SK-N-SH treated with all-trans-retinoic acid at 6 μM for 48 hours (cell line): ENCODE measurements around the gene TLL1.

Source experiments
- ATAC-seq: fragments of 200-7000 bp; cut with Tn5 transposase; 3 replicates; pipeline ENCODE4 v1.9.1; 2020; ENCODE audit warnings: mild to moderate bottlenecking, moderate library complexity
- ARNTL ChIP-seq: fragments of 450-650 bp; formaldehyde crosslinking; IDR thresholded peaks from 2 replicates; pipeline ENCODE4 v1.5.0; 2020; ENCODE audit warnings: low read depth, mild to moderate bottlenecking, moderate library complexity, borderline replicate concordance
- BACH2 ChIP-seq: fragments of 250-450 bp; sonication (Bioruptor Pico); IDR thresholded peaks from 2 replicates; pipeline ENCODE4 v1.9.0; 2021; ENCODE audit warnings: mild to moderate bottlenecking, borderline replicate concordance
- CSDC2 ChIP-seq: fragments of 250-450 bp; sonication (Bioruptor Pico); IDR thresholded peaks from 2 replicates; pipeline ENCODE4 v1.5.0; 2020; ENCODE audit warnings: mild to moderate bottlenecking, moderate library complexity
- ESRRG ChIP-seq: fragments of 250-450 bp; sonication (Bioruptor Pico); IDR thresholded peaks from 2 replicates; pipeline ENCODE4 v1.6.1; 2021; ENCODE audit warnings: mild to moderate bottlenecking
- GLIS3 ChIP-seq: fragments of 250-450 bp; sonication (Bioruptor Pico); IDR thresholded peaks from 2 replicates; pipeline ENCODE4 v1.5.0; 2020; ENCODE audit warnings: mild to moderate bottlenecking, moderate library complexity
- OSR1 ChIP-seq: fragments of 250-450 bp; sonication (Bioruptor Pico); IDR thresholded peaks from 2 replicates; pipeline ENCODE4 v1.8.0; 2022; ENCODE audit warnings: moderate library complexity, mild to moderate bottlenecking, inconsistent platforms
- RARB ChIP-seq: fragments of 250-450 bp; sonication (Bioruptor Pico); IDR thresholded peaks from 2 replicates; pipeline ENCODE4 v1.8.0; 2021; ENCODE audit warnings: mild to moderate bottlenecking, moderate library complexity
- SNAI2 ChIP-seq: fragments of 250-450 bp; sonication (Bioruptor Pico); IDR thresholded peaks from 2 replicates; pipeline ENCODE4 v1.5.0; 2020; ENCODE audit warnings: mild to moderate bottlenecking, moderate library complexity
- TCF4 ChIP-seq: fragments of 250-450 bp; sonication (Bioruptor Pico); IDR thresholded peaks from 2 replicates; pipeline ENCODE4 v1.8.0; 2021; ENCODE audit warnings: mild to moderate bottlenecking, moderate library complexity, borderline replicate concordance
- TOX ChIP-seq: fragments of 250-450 bp; sonication (Bioruptor Pico); IDR thresholded peaks from 2 replicates; pipeline ENCODE4 v1.8.0; 2021; ENCODE audit warnings: mild to moderate bottlenecking, moderate library complexity, borderline replicate concordance
- ZC3H10 ChIP-seq: fragments of 250-450 bp; sonication (Bioruptor Pico); IDR thresholded peaks from 2 replicates; pipeline ENCODE4 v1.5.1; 2021; ENCODE audit warnings: mild to moderate bottlenecking, moderate library complexity
- ZFP3 ChIP-seq: fragments of 250-450 bp; sonication (Bioruptor Pico); IDR thresholded peaks from 2 replicates; pipeline ENCODE4 v1.5.0; 2020; ENCODE audit warnings: mild to moderate bottlenecking, moderate library complexity
- ZFP30 ChIP-seq: fragments of 450-650 bp; formaldehyde crosslinking; IDR thresholded peaks from 2 replicates; pipeline ENCODE4 v1.5.0; 2022; ENCODE audit warnings: mild to moderate bottlenecking, moderate library complexity
- ZNF565 ChIP-seq: fragments of 450-650 bp; formaldehyde crosslinking; conservative IDR thresholded peaks from 2 replicates; pipeline ENCODE4 v1.5.0; 2020; ENCODE audit warnings: low read depth, mild to moderate bottlenecking, moderate library complexity
- ZNF70 ChIP-seq: fragments of 450-650 bp; formaldehyde crosslinking; IDR thresholded peaks from 2 replicates; pipeline ENCODE4 v1.5.0; 2020; ENCODE audit warnings: mild to moderate bottlenecking, moderate library complexity
- TF ChIP-seq, protein P1 (sequence below): fragments of 250-450 bp; sonication (Bioruptor Pico); IDR thresholded peaks from 2 replicates; pipeline ENCODE4 v1.8.0; 2021; ENCODE audit warnings: low read depth, mild to moderate bottlenecking, moderate library complexity, borderline replicate concordance
- TF ChIP-seq, protein P2 (sequence below): fragments of 250-450 bp; sonication (Bioruptor Pico); IDR thresholded peaks from 2 replicates; pipeline ENCODE4 v1.5.1; 2020; ENCODE audit warnings: low read depth, mild to moderate bottlenecking, moderate library complexity
- TF ChIP-seq, protein P3 (sequence below): fragments of 250-450 bp; sonication (Bioruptor Pico); IDR thresholded peaks from 2 replicates; pipeline ENCODE4 v1.5.0; 2020; ENCODE audit warnings: mild to moderate bottlenecking, moderate library complexity
- TF ChIP-seq, protein P4 (sequence below): fragments of 250-450 bp; sonication (Bioruptor Pico); IDR thresholded peaks from 2 replicates; pipeline ENCODE4 v1.5.1; 2021; ENCODE audit warnings: mild to moderate bottlenecking, moderate library complexity
- TF ChIP-seq, protein P5 (sequence below): fragments of 250-450 bp; sonication (Bioruptor Pico); IDR thresholded peaks from 2 replicates; pipeline ENCODE4 v1.8.0; 2020; ENCODE audit warnings: mild to moderate bottlenecking, moderate library complexity, borderline replicate concordance

TLL1 gene

DNA sequence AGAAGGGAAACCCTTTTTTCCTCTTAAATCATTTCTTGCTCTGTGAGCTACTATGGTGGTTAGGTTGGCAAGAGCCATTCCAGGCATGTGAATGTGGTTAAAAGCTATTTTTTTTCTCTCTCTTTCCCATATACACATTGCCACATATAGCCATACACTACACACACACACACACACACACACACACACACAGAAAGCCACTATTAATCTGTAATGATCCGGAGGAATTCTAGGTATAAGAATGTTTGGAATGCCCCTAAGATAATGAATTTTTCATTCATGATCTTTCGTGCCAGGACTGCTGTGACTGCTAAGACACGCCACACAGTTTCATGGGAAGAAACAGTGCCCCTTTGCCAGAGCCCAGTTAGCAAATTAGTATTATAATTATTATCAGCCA is 21.8 kb upstream of the TLL1 start:
- peak; percentile 40 for ATAC-seq
- TF ChIP-seq ZNF70 (CRISPR knock-in tag) (no peak), GLIS3 (CRISPR knock-in tag) (no peak), SNAI2 (CRISPR knock-in tag) (no peak), TOX (CRISPR knock-in tag) (no peak), ZC3H10 (no peak), OSR1 (no peak), ZNF565 (CRISPR knock-in tag) (no peak), RARB (CRISPR knock-in tag) (no peak), ESRRG (CRISPR knock-in tag) (no peak), BACH2 (CRISPR knock-in tag) (no peak), CSDC2 (CRISPR knock-in tag) (no peak), TCF4 (no peak), ZFP3 (no peak), ZFP30 (CRISPR knock-in tag) (no peak)
- TF ChIP-seq, protein P1, sequence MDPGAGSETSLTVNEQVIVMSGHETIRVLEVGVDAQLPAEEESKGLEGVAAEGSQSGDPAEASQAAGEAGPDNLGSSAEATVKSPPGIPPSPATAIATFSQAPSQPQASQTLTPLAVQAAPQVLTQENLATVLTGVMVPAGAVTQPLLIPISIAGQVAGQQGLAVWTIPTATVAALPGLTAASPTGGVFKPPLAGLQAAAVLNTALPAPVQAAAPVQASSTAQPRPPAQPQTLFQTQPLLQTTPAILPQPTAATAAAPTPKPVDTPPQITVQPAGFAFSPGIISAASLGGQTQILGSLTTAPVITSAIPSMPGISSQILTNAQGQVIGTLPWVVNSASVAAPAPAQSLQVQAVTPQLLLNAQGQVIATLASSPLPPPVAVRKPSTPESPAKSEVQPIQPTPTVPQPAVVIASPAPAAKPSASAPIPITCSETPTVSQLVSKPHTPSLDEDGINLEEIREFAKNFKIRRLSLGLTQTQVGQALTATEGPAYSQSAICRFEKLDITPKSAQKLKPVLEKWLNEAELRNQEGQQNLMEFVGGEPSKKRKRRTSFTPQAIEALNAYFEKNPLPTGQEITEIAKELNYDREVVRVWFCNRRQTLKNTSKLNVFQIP (CRISPR knock-in tag): no peak
- TF ChIP-seq, protein P2, sequence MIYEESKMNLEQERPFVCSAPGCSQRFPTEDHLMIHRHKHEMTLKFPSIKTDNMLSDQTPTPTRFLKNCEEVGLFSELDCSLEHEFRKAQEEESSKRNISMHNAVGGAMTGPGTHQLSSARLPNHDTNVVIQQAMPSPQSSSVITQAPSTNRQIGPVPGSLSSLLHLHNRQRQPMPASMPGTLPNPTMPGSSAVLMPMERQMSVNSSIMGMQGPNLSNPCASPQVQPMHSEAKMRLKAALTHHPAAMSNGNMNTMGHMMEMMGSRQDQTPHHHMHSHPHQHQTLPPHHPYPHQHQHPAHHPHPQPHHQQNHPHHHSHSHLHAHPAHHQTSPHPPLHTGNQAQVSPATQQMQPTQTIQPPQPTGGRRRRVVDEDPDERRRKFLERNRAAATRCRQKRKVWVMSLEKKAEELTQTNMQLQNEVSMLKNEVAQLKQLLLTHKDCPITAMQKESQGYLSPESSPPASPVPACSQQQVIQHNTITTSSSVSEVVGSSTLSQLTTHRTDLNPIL: no peak
- TF ChIP-seq, protein P3, sequence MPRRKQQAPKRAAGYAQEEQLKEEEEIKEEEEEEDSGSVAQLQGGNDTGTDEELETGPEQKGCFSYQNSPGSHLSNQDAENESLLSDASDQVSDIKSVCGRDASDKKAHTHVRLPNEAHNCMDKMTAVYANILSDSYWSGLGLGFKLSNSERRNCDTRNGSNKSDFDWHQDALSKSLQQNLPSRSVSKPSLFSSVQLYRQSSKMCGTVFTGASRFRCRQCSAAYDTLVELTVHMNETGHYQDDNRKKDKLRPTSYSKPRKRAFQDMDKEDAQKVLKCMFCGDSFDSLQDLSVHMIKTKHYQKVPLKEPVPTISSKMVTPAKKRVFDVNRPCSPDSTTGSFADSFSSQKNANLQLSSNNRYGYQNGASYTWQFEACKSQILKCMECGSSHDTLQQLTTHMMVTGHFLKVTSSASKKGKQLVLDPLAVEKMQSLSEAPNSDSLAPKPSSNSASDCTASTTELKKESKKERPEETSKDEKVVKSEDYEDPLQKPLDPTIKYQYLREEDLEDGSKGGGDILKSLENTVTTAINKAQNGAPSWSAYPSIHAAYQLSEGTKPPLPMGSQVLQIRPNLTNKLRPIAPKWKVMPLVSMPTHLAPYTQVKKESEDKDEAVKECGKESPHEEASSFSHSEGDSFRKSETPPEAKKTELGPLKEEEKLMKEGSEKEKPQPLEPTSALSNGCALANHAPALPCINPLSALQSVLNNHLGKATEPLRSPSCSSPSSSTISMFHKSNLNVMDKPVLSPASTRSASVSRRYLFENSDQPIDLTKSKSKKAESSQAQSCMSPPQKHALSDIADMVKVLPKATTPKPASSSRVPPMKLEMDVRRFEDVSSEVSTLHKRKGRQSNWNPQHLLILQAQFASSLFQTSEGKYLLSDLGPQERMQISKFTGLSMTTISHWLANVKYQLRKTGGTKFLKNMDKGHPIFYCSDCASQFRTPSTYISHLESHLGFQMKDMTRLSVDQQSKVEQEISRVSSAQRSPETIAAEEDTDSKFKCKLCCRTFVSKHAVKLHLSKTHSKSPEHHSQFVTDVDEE: no peak
- TF ChIP-seq, protein P4, sequence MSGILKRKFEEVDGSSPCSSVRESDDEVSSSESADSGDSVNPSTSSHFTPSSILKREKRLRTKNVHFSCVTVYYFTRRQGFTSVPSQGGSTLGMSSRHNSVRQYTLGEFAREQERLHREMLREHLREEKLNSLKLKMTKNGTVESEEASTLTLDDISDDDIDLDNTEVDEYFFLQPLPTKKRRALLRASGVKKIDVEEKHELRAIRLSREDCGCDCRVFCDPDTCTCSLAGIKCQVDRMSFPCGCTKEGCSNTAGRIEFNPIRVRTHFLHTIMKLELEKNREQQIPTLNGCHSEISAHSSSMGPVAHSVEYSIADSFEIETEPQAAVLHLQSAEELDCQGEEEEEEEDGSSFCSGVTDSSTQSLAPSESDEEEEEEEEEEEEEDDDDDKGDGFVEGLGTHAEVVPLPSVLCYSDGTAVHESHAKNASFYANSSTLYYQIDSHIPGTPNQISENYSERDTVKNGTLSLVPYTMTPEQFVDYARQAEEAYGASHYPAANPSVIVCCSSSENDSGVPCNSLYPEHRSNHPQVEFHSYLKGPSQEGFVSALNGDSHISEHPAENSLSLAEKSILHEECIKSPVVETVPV (CRISPR knock-in tag): no peak
- TF ChIP-seq, protein P5, sequence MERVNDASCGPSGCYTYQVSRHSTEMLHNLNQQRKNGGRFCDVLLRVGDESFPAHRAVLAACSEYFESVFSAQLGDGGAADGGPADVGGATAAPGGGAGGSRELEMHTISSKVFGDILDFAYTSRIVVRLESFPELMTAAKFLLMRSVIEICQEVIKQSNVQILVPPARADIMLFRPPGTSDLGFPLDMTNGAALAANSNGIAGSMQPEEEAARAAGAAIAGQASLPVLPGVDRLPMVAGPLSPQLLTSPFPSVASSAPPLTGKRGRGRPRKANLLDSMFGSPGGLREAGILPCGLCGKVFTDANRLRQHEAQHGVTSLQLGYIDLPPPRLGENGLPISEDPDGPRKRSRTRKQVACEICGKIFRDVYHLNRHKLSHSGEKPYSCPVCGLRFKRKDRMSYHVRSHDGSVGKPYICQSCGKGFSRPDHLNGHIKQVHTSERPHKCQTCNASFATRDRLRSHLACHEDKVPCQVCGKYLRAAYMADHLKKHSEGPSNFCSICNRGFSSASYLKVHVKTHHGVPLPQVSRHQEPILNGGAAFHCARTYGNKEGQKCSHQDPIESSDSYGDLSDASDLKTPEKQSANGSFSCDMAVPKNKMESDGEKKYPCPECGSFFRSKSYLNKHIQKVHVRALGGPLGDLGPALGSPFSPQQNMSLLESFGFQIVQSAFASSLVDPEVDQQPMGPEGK (CRISPR knock-in tag): no peak

DNA sequence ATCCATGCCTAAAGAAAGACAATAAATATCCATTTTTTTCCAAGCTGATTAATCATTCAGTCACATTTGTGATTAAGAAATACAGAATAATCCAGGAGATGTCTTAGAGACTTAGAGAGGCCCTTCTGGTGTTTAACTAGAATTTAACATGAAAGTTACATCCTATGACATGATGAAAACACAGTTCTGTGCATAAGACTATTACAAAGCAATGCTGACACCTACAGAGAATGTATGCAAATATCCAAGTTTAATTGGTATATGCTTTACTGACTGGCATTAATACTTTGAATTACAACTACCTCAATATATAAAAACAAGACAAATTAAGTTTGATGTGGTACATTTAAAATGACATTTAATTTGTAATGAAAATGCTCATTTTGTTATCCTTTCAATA is 17.8 kb upstream of the TLL1 start:
- ATAC-seq: no peak
- TF ChIP-seq OSR1: no peak
- TF ChIP-seq, protein P1 (CRISPR knock-in tag): no peak
- TF ChIP-seq RARB (CRISPR knock-in tag): no peak
- TF ChIP-seq, protein P4 (CRISPR knock-in tag): no peak
- TF ChIP-seq GLIS3 (CRISPR knock-in tag): no peak
- TF ChIP-seq ARNTL (CRISPR knock-in tag): no peak
- TF ChIP-seq, protein P5 (CRISPR knock-in tag): no peak
- no peak for TF ChIP-seq ZC3H10
- no peak for TF ChIP-seq ZNF70 (CRISPR knock-in tag)
- TF ChIP-seq ZFP30 (CRISPR knock-in tag): no peak
- TF ChIP-seq, protein P2: no peak
- no peak for TF ChIP-seq ESRRG (CRISPR knock-in tag)
- TF ChIP-seq SNAI2 (CRISPR knock-in tag): no peak
